ENCODE results near the gene ULK1.
"Not testable (repeated sequence)": the region's sequence is repeated elsewhere in the genome, so short reads cannot be mapped to it uniquely, and the experiment has no call there.

ULK1 gene

GRCh38 chr12:131862600-131862993 lies 31.8 kb upstream of the ULK1 start:
- no peak for DNase-seq

- DNase-seq = no peak
Measured at GRCh38 chr12:131862994-131863710, 31.3 kb upstream of the ULK1 start.

- peak; percentile 55 for DNase-seq
Measured at GRCh38 chr12:131863711-131864396, 30.6 kb upstream of the ULK1 start.

- DNase-seq = no peak
Measured at GRCh38 chr12:131864469-131864868, 30.0 kb upstream of the ULK1 start.

GRCh38 chr12:131865180-131865875 lies 29.1 kb upstream of the ULK1 start:
- DNase-seq = no peak

GRCh38 chr12:131867471-131867870 lies 27.0 kb upstream of the ULK1 start:
- no peak for DNase-seq

- no peak for DNase-seq
Measured at GRCh38 chr12:131867891-131868675, 26.3 kb upstream of the ULK1 start.

- DNase-seq = no peak
Measured at GRCh38 chr12:131869871-131870418, 24.5 kb upstream of the ULK1 start.

GRCh38 chr12:131871677-131872076 lies 22.7 kb upstream of the ULK1 start:
- no peak for DNase-seq

- DNase-seq = no peak
Measured at GRCh38 chr12:131872154-131873051, 22.0 kb upstream of the ULK1 start.

GRCh38 chr12:131873293-131873692 lies 21.1 kb upstream of the ULK1 start:
- no peak for DNase-seq

- DNase-seq = not testable (repeated sequence)
Measured at GRCh38 chr12:131874972-131875371, 19.4 kb upstream of the ULK1 start.

GRCh38 chr12:131877216-131877615 lies 17.2 kb upstream of the ULK1 start:
- DNase-seq = not testable (repeated sequence)

- not testable (repeated sequence) for DNase-seq
Measured at GRCh38 chr12:131878436-131878835, 16.0 kb upstream of the ULK1 start.

- DNase-seq = peak; percentile 39
Measured at GRCh38 chr12:131882804-131883520, 11.5 kb upstream of the ULK1 start.

GRCh38 chr12:131883521-131883900 lies 10.9 kb upstream of the ULK1 start:
- no peak for DNase-seq

GRCh38 chr12:131885076-131885475 lies 9.3 kb upstream of the ULK1 start:
- not testable (repeated sequence) for DNase-seq

- no peak for DNase-seq
Measured at GRCh38 chr12:131885543-131886057, 8.8 kb upstream of the ULK1 start.

- not testable (repeated sequence) for DNase-seq
Measured at GRCh38 chr12:131891722-131892121, 2.7 kb upstream of the ULK1 start.

- no peak for DNase-seq
Measured at GRCh38 chr12:131892711-131893604, 1.5 kb upstream of the ULK1 start.
